HepG2 (cell line): ENCODE measurements around the gene ERMARD. TPM values are rescaled to one million over a fixed set of nuclear protein-coding genes. Genes with fewer than 3 reads are reported as not detected.

Experiments
- ASH2L ChIP-seq: fragments of 300-600, 200-600 bp; sonication (generic); IDR thresholded peaks from 2 replicates; pipeline ENCODE4 v1.7.0; 2017; ENCODE audit warnings: low read depth, mild to moderate bottlenecking, moderate library complexity, mixed read lengths, low read length; ENCODE audit not compliant: insufficient read length
- CHD2 ChIP-seq: IDR thresholded peaks from 2 replicates; pipeline ENCODE4 v1.6.1; 2011; ENCODE audit warnings: low read depth, low read length, improper control_type of control experiment
- HINFP ChIP-seq: sonication (generic); formaldehyde crosslinking; IDR thresholded peaks from 2 replicates; pipeline ENCODE4 v1.4.0; 2020; ENCODE audit warnings: low read depth, mild to moderate bottlenecking, missing genetic modification reagents
- IKZF5 ChIP-seq: IDR thresholded peaks from 2 replicates; pipeline ENCODE4 v1.6.1; 2018; ENCODE audit warnings: missing genetic modification reagents, mild to moderate bottlenecking, missing compliant biosample characterization
- MNT ChIP-seq: fragments of 450-650 bp; IDR thresholded peaks from 2 replicates; pipeline ENCODE4 v1.6.1; 2016
- PHF20 ChIP-seq: sonication (generic); formaldehyde crosslinking; IDR thresholded peaks from 2 replicates; pipeline ENCODE4 v1.5.0; 2020; ENCODE audit warnings: mild to moderate bottlenecking, missing genetic modification reagents
- TCF7 ChIP-seq: sonication (generic); IDR thresholded peaks from 2 replicates; pipeline ENCODE4 v1.6.1; 2016; ENCODE audit warnings: antibody characterized with exemption, low read depth
- TGIF2 ChIP-seq: IDR thresholded peaks from 2 replicates; pipeline ENCODE4 v1.6.1; 2016; ENCODE audit warnings: control low read depth, missing compliant biosample characterization
- TIGD3 ChIP-seq: sonication (generic); formaldehyde crosslinking; IDR thresholded peaks from 2 replicates; pipeline ENCODE4 v1.5.1; 2020; ENCODE audit warnings: mild to moderate bottlenecking, missing genetic modification reagents, borderline replicate concordance
- ZFX ChIP-seq: sonication (generic); formaldehyde crosslinking; IDR thresholded peaks from 2 replicates; pipeline ENCODE4 v1.4.0; 2020; ENCODE audit warnings: mild to moderate bottlenecking, low read depth, missing genetic modification reagents, moderate library complexity
- ZNF383 ChIP-seq: sonication (generic); formaldehyde crosslinking; IDR thresholded peaks from 2 replicates; pipeline ENCODE4 v1.4.0; 2020; ENCODE audit warnings: missing genetic modification reagents, mild to moderate bottlenecking, borderline replicate concordance
- ZNF569 ChIP-seq: sonication (generic); formaldehyde crosslinking; IDR thresholded peaks from 2 replicates; pipeline ENCODE4 v1.5.0; 2020; ENCODE audit warnings: mild to moderate bottlenecking, missing genetic modification reagents, moderate library complexity, borderline replicate concordance
- ZNF784 ChIP-seq: sonication (generic); formaldehyde crosslinking; IDR thresholded peaks from 2 replicates; pipeline ENCODE4 v1.5.1; 2020; ENCODE audit warnings: missing genetic modification reagents, mild to moderate bottlenecking, borderline replicate concordance
- ZSCAN25 ChIP-seq: sonication (generic); formaldehyde crosslinking; IDR thresholded peaks from 2 replicates; pipeline ENCODE4 v1.8.0; 2022; ENCODE audit warnings: mild to moderate bottlenecking, missing genetic modification reagents
- polyA plus RNA-seq, 8 experiments: library from polyadenylated mRNA; depleted of rRNA in 3 of 8; stranded (reverse) in 7 of 8; unstranded in 1 of 8; fragments of >200 nt; fragmentation: Illumina TruSeq in 4 of 8; extraction: Trizol in 4 of 8; gene quantifications; 2 replicates each; pipeline versions ENCODE4 v1.2.1 to v1.2.3, GENCODE V29; 2011 to 2016; ENCODE audit warnings: low read depth in 4 of 8, missing spikeins in 1 of 8, mixed read lengths in 1 of 8; ENCODE audit not compliant: insufficient read depth in 1 of 8
- total RNA-seq, 5 experiments: library from RNA; depleted of rRNA; stranded (reverse); fragments of >200 nt; fragmentation: Illumina TruSeq; extraction: Trizol; gene quantifications; 2 replicates each; pipeline ENCODE4 v1.2.3, GENCODE V29; 2016; ENCODE audit warnings: low read depth in 1 of 5
- TF ChIP-seq, protein P1 (sequence below): sonication (generic); formaldehyde crosslinking; IDR thresholded peaks from 2 replicates; pipeline ENCODE4 v1.5.1; 2020; ENCODE audit warnings: mild to moderate bottlenecking, missing genetic modification reagents, borderline replicate concordance

The ERMARD gene
- total and polyA plus RNA-seq, 2 of the 13 experiments (the other 11 are each of a cell fraction or from before 2014, with no cell fraction given) = 8.8 to 10.7 TPM

DNA sequence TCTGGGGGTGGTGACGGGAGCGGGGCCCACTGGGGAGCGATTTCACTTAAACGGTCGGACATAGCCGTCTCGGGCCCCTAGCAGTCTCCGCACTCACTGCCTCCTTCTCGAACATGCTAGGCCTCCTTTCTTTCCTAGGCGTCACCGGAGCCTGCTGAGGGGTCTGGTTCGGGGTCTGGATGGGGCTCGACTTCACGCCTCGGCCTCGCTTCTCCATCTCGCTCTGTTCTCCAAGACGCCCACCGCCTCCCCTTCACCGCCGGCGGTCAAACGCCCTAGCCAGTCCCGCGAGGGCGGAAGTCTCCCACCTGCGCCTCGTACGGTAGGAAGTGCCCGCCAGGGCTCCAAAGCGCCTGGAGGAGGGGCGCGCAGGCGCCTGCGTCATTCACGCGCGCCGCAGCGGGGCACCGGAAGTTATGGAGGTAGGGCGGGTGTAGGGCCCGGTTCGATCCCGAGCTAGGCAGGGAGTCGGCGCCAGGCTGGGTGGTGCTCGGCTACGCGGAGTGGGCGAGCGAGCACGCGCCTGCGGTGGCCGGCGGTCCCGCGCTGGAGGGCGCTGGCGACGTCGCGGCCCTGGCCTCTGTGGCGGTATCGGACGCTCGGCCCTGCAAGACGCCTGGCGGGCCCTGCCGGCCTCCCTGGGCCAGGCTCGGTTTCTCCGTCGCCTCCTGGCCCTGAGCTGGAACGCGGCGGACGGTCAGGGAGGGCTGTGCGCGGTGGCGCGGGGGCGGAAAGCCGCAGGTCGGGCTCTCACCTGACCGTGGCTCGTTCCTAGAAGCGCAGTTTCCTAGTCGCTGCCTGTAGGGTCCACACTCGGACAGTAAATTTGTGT, at the start of gene ERMARD, which contains the start of gene DYNLT2 (continued):
- TF ChIP-seq TCF7 = no peak
- TF ChIP-seq ZNF784 (CRISPR knock-in tag) = peak; percentile 94; the same call in 1 of the 2 replicates
- TF ChIP-seq HINFP (CRISPR knock-in tag) = peak; percentile 84
- TF ChIP-seq TIGD3 = no peak
- TF ChIP-seq, protein P1, sequence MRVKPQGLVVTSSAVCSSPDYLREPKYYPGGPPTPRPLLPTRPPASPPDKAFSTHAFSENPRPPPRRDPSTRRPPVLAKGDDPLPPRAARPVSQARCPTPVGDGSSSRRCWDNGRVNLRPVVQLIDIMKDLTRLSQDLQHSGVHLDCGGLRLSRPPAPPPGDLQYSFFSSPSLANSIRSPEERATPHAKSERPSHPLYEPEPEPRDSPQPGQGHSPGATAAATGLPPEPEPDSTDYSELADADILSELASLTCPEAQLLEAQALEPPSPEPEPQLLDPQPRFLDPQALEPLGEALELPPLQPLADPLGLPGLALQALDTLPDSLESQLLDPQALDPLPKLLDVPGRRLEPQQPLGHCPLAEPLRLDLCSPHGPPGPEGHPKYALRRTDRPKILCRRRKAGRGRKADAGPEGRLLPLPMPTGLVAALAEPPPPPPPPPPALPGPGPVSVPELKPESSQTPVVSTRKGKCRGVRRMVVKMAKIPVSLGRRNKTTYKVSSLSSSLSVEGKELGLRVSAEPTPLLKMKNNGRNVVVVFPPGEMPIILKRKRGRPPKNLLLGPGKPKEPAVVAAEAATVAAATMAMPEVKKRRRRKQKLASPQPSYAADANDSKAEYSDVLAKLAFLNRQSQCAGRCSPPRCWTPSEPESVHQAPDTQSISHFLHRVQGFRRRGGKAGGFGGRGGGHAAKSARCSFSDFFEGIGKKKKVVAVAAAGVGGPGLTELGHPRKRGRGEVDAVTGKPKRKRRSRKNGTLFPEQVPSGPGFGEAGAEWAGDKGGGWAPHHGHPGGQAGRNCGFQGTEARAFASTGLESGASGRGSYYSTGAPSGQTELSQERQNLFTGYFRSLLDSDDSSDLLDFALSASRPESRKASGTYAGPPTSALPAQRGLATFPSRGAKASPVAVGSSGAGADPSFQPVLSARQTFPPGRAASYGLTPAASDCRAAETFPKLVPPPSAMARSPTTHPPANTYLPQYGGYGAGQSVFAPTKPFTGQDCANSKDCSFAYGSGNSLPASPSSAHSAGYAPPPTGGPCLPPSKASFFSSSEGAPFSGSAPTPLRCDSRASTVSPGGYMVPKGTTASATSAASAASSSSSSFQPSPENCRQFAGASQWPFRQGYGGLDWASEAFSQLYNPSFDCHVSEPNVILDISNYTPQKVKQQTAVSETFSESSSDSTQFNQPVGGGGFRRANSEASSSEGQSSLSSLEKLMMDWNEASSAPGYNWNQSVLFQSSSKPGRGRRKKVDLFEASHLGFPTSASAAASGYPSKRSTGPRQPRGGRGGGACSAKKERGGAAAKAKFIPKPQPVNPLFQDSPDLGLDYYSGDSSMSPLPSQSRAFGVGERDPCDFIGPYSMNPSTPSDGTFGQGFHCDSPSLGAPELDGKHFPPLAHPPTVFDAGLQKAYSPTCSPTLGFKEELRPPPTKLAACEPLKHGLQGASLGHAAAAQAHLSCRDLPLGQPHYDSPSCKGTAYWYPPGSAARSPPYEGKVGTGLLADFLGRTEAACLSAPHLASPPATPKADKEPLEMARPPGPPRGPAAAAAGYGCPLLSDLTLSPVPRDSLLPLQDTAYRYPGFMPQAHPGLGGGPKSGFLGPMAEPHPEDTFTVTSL (CRISPR knock-in tag) = peak; percentile 66; the same call in 1 of the 2 replicates
- TF ChIP-seq PHF20 = peak; percentile 99
- TF ChIP-seq ZFX (CRISPR knock-in tag) = peak; percentile 100
- TF ChIP-seq ZSCAN25 (CRISPR knock-in tag) = peak; percentile 93
- 0 out of 2 replicates have a peak, but pooled peaks have one; percentile 37 for TF ChIP-seq ZNF383 (CRISPR knock-in tag)
- TF ChIP-seq IKZF5 (CRISPR knock-in tag) = peak; percentile 98
- peak; percentile 90 for TF ChIP-seq CHD2
- peak; percentile 53 for TF ChIP-seq TGIF2 (CRISPR knock-in tag)
- TF ChIP-seq MNT = peak; percentile 65
- TF ChIP-seq ZNF569 (CRISPR knock-in tag) = peak; percentile 28
- TF ChIP-seq ASH2L = peak; percentile 97
